ENCODE results near the gene SGTA.

SGTA gene

DNA sequence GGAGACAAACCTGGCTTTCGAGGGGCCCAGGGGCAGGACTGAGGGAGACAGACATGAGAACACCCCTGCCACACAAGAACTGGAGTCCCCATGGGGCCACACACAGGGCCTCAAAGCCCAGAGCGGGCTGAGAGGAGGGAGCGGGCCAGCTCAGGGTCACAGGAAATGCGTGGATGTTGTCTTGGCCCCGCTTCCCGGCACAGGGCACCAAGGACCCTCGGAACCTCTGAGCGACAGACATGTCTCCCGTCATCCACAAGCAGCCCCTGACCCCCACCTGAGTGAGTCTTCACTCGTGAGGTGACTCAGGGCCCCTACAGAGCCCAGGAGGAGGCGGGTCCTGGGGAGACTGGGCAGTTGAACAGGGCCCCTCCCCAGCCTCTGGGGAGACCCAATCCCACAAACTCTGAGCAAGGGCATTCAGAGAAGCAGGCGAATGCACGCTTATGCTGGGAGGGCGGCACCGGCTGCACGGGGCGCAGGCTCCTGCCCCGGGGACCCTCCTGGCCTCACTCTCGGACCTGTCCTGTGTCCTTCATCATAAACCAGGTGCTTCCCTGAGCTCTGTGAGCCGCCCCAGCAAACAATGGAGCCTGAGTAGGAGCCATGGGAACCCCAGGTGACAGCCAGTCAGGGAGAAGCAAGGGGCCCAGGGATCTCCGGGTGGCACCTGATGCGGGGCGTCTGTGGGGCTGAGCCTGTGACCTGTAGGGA, 20.1 kb downstream of the SGTA start:
- DNase-seq (ENCODE audit: low read depth), result no peak
- H3K4me3 ChIP-seq (ENCODE audit: low read depth, low read length), result no peak overlapping the region
- no peak for TF ChIP-seq CTCF (conservative IDR thresholded peaks at IDR 0.05; ENCODE audit: low read depth, low read length)

- no peak for TF ChIP-seq CTCF (conservative IDR thresholded peaks at IDR 0.05; ENCODE audit: low read depth, low read length)
- DNase-seq (ENCODE audit: low read depth), result no peak
These were observed 20.9 kb downstream of the SGTA start for GRCh38 chr19:2761876-2762782.

DNA sequence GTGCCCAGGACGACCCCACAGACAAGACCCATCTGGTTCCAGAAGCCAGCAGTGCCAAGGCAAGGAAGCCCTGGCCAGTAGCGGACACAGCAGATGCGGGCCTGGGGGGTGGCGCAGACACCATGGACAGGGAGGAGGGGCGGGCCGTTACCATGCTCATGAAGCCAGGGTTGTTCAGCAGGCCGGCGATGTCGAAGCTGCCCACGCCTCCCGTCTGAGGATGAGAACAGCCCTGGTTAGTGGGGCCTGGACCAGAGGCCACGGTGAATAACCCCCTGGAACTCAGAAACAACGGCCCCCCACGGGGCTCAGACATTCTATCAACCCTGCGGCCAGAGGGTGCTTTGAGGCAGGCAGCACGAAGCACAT, 21.8 kb downstream of the SGTA start:
- DNase-seq (ENCODE audit: low read depth), result no peak
- H3K4me3 ChIP-seq (ENCODE audit: low read depth, low read length), result no peak overlapping the region
- no peak for TF ChIP-seq CTCF (conservative IDR thresholded peaks at IDR 0.05; ENCODE audit: low read depth, low read length)

More at GRCh38 chr19:2761876-2762782, 20.9 kb downstream of the SGTA start:
- H3K4me3 ChIP-seq (ENCODE audit: low read depth, low read length), result no peak overlapping the region

DNA sequence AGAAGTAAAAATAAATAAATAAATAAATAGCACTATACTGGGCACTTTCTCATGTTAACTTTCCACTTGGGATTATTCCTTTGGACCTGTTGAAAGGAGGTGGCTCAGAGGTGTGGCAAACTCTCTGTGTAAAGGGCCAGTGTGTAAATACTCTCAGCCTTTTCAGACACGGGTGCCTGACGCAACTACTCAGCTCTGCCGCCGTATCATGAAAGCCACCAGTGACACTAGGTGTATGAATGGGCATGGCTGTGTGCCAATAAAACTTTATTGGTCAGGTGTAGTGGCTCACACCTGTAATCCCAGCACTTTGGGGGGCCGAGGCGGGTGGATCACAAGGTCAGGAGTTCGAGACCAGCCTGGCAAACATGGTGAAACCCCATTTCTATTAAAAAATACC, 23.1 kb downstream of the SGTA start:
- DNase-seq (ENCODE audit: low read depth), result no peak
- H3K4me3 ChIP-seq (ENCODE audit: low read depth, low read length), result no peak overlapping the region
- TF ChIP-seq CTCF (conservative IDR thresholded peaks at IDR 0.05; ENCODE audit: low read depth, low read length), result no peak

- TF ChIP-seq CTCF (conservative IDR thresholded peaks at IDR 0.05; ENCODE audit: low read depth, low read length), result no peak
- DNase-seq (ENCODE audit: low read depth), result no peak
- no peak overlapping the region for H3K4me3 ChIP-seq (ENCODE audit: low read depth, low read length)
These were observed 23.7 kb downstream of the SGTA start for GRCh38 chr19:2759362-2759761.

GRCh38 chr19:2758601-2759313, 24.3 kb downstream of the SGTA start:
- no peak for DNase-seq (ENCODE audit: low read depth)
- H3K4me3 ChIP-seq (ENCODE audit: low read depth, low read length), result no peak overlapping the region
- no peak for TF ChIP-seq CTCF (conservative IDR thresholded peaks at IDR 0.05; ENCODE audit: low read depth, low read length)

All from choroid plexus epithelial cell (primary cell).